ENCODE data around the gene OR11L1.

The OR11L1 gene

DNA sequence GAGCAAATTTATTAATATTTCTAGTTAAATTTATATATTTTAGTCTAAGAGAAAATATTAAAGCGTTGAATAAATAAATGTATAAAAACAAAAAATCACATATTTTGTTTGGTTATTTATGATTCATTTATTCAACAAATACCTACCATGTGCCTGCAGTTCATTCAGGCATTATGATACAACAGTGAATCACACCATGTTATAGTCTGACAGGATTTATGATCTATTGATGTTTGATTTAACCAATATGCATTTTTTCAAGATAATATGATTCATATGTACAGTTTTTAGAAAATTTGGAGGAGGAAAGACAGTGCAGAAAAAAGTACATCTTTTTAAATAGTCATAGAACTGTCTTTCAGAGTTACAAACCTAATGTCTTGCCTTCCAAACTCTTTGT is 7.9 kb upstream of the OR11L1 start:
- Histone ChIP-seq H3K36me3 (replicated peaks) (no peaks in the 10 kb centered on the region), H3K4me3 (ENCODE audit: low read depth, low read length) (no peak overlapping the region), H3K27ac (no peak overlapping the region), H3K27me3 (replicated peaks) (no peaks in the 10 kb centered on the region)
- TF ChIP-seq, protein P1, sequence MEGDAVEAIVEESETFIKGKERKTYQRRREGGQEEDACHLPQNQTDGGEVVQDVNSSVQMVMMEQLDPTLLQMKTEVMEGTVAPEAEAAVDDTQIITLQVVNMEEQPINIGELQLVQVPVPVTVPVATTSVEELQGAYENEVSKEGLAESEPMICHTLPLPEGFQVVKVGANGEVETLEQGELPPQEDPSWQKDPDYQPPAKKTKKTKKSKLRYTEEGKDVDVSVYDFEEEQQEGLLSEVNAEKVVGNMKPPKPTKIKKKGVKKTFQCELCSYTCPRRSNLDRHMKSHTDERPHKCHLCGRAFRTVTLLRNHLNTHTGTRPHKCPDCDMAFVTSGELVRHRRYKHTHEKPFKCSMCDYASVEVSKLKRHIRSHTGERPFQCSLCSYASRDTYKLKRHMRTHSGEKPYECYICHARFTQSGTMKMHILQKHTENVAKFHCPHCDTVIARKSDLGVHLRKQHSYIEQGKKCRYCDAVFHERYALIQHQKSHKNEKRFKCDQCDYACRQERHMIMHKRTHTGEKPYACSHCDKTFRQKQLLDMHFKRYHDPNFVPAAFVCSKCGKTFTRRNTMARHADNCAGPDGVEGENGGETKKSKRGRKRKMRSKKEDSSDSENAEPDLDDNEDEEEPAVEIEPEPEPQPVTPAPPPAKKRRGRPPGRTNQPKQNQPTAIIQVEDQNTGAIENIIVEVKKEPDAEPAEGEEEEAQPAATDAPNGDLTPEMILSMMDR (IDR thresholded peaks at IDR 0.05; ENCODE audit: low read depth, low read length, missing control alignments): no peak
- in situ Hi-C loops (cut with HindIII; ENCODE audit: low pct_ligation_motif_present, low sequenced_read_pairs): no loop called here
- DNase-seq: no peak

DNA sequence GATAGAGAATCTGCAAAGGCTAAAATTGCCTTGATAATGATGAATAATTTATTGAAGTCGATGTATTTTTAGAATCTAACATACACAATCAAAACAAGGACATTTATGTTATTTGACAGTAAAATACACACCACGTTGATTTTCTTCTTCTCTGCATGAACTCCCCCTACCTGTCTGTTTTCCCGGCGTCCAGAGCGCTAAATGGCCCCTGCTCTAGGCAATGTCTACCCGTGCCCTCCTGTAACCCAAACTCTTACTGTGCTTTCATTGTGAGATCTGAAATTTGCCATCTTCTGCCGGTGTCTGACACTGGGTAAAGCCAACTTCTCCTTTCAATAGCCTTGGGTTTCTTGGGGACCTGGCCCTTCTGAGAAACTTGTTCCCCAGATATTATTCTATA is 6.7 kb upstream of the OR11L1 start:
- in situ Hi-C loops (cut with HindIII; ENCODE audit: low pct_ligation_motif_present, low sequenced_read_pairs): no loop called here
- Histone ChIP-seq H3K27ac (no peak overlapping the region), H3K36me3 (replicated peaks) (no peaks in the 10 kb centered on the region), H3K27me3 (replicated peaks) (no peaks in the 10 kb centered on the region), H3K4me3 (ENCODE audit: low read depth, low read length) (no peak overlapping the region)
- TF ChIP-seq, protein P1 (IDR thresholded peaks at IDR 0.05; ENCODE audit: low read depth, low read length, missing control alignments): no peak
- no peak for DNase-seq

GRCh38 chr1:247845693-247846017 is 4.0 kb upstream of the OR11L1 start:
- no peak overlapping the region for H3K4me3 ChIP-seq (ENCODE audit: low read depth, low read length)
- no peaks in the 10 kb centered on the region for H3K36me3 ChIP-seq (replicated peaks)
- H3K27ac ChIP-seq: no peak overlapping the region
- in situ Hi-C loops (cut with HindIII; ENCODE audit: low pct_ligation_motif_present, low sequenced_read_pairs): no loop called here
- no peak for DNase-seq
- TF ChIP-seq, protein P1 (IDR thresholded peaks at IDR 0.05; ENCODE audit: low read depth, low read length, missing control alignments): no peak
- no peaks in the 10 kb centered on the region for H3K27me3 ChIP-seq (replicated peaks)

GRCh38 chr1:247845011-247845692 is 3.5 kb upstream of the OR11L1 start:
- H3K36me3 ChIP-seq (replicated peaks): no peaks in the 10 kb centered on the region
- no peak for DNase-seq
- no peak overlapping the region for H3K27ac ChIP-seq
- TF ChIP-seq, protein P1 (IDR thresholded peaks at IDR 0.05; ENCODE audit: low read depth, low read length, missing control alignments): no peak
- no peaks in the 10 kb centered on the region for H3K27me3 ChIP-seq (replicated peaks)
- no peak overlapping the region for H3K4me3 ChIP-seq (ENCODE audit: low read depth, low read length)
- in situ Hi-C loops (cut with HindIII; ENCODE audit: low pct_ligation_motif_present, low sequenced_read_pairs): no loop called here

- TF ChIP-seq, protein P1 (IDR thresholded peaks at IDR 0.05; ENCODE audit: low read depth, low read length, missing control alignments): no peak
- Histone ChIP-seq H3K4me3 (ENCODE audit: low read depth, low read length) (no peak overlapping the region), H3K36me3 (replicated peaks) (no peaks in the 10 kb centered on the region), H3K27ac (no peak overlapping the region), H3K27me3 (replicated peaks) (no peaks in the 10 kb centered on the region)
- DNase-seq: no peak
- in situ Hi-C loops (cut with HindIII; ENCODE audit: low pct_ligation_motif_present, low sequenced_read_pairs): no loop called here
Measured at GRCh38 chr1:247843411-247843810, 1.7 kb upstream of the OR11L1 start.

GRCh38 chr1:247840818-247841217 is 878 bp downstream of the OR11L1 start:
- no peaks in the 10 kb centered on the region for H3K27me3 ChIP-seq (replicated peaks)
- no peak overlapping the region for H3K4me3 ChIP-seq (ENCODE audit: low read depth, low read length)
- in situ Hi-C loops (cut with HindIII; ENCODE audit: low pct_ligation_motif_present, low sequenced_read_pairs): no loop called here
- H3K27ac ChIP-seq: no peak overlapping the region
- no peaks in the 10 kb centered on the region for H3K36me3 ChIP-seq (replicated peaks)
- TF ChIP-seq, protein P1 (IDR thresholded peaks at IDR 0.05; ENCODE audit: low read depth, low read length, missing control alignments): no peak
- DNase-seq: no peak

All from brain microvascular endothelial cell (primary cell).